Measurements from ENCODE around the gene CALM1.
A peak's percentile ranks its signal among the peaks of the same experiment; 100 is the strongest.

The CALM1 gene

GRCh38 chr14:90396341-90397339 is at the start of gene CALM1:
TSS of gene CALM1 (plus strand) at chr14:90397029. CDS start at chr14:90397231, 202 bp downstream.
- peak; percentile 69 for DNase-seq (ENCODE audit: extremely low read depth, low read depth)
- TF ChIP-seq, protein P1, sequence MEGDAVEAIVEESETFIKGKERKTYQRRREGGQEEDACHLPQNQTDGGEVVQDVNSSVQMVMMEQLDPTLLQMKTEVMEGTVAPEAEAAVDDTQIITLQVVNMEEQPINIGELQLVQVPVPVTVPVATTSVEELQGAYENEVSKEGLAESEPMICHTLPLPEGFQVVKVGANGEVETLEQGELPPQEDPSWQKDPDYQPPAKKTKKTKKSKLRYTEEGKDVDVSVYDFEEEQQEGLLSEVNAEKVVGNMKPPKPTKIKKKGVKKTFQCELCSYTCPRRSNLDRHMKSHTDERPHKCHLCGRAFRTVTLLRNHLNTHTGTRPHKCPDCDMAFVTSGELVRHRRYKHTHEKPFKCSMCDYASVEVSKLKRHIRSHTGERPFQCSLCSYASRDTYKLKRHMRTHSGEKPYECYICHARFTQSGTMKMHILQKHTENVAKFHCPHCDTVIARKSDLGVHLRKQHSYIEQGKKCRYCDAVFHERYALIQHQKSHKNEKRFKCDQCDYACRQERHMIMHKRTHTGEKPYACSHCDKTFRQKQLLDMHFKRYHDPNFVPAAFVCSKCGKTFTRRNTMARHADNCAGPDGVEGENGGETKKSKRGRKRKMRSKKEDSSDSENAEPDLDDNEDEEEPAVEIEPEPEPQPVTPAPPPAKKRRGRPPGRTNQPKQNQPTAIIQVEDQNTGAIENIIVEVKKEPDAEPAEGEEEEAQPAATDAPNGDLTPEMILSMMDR (IDR thresholded peaks at IDR 0.05; ENCODE audit: low read depth, low read length, missing control alignments): no peak
- peak within 1 kb of the TSS; percentile 84 for H3K4me3 ChIP-seq (replicated peaks; ENCODE audit: low read depth, low read length)

DNA sequence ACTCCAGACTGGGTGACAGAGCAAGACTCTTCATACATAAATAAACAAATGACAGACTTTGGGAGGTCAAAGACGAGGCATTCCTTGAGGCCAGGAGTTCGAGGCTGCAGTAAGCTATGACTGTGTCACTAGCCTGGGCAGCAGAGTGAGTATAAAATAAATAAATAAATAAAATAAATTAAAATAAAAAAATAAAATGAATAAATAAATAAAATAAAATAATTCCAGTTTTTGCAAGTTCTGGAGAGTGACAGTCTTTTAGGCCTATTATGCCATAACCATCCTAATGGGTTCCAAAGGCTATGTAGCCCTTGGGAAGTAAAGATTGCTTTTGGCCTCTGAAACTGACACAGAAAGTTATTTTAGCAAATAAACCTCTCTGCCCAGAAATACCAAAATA is 48.6 kb upstream of the CALM1 start:
- TF ChIP-seq, protein P1 (IDR thresholded peaks at IDR 0.05; ENCODE audit: low read depth, low read length, missing control alignments): no peak
- H3K4me3 ChIP-seq (replicated peaks; ENCODE audit: low read depth, low read length): no peak overlapping the region
- no peak for DNase-seq (ENCODE audit: extremely low read depth, low read depth)

DNA sequence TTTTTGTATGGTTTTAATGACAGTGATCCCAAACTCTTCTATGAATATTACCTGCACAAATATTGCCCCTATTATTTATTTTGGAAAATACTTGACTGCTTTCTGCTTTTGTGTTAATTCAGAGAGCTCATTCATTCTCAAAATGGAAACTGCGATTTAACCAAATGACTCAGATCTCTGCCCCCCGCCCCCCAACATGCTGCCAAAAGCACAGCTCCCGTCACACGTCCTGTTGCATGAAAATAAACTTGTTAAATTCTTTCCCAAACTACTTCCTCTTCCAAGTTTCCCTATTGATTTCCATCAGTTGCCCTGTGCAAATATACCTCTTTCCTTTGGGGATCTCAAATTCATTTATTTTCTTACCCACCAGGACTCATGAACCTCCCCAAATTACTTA is 47.1 kb upstream of the CALM1 start:
- no peak overlapping the region for H3K4me3 ChIP-seq (replicated peaks; ENCODE audit: low read depth, low read length)
- no peak for DNase-seq (ENCODE audit: extremely low read depth, low read depth)
- TF ChIP-seq, protein P1 (IDR thresholded peaks at IDR 0.05; ENCODE audit: low read depth, low read length, missing control alignments): no peak

GRCh38 chr14:90354551-90355298 is 42.1 kb upstream of the CALM1 start:
- TF ChIP-seq, protein P1 (IDR thresholded peaks at IDR 0.05; ENCODE audit: low read depth, low read length, missing control alignments): no peak
- no peak for DNase-seq (ENCODE audit: extremely low read depth, low read depth)
- H3K4me3 ChIP-seq (replicated peaks; ENCODE audit: low read depth, low read length): no peak overlapping the region

DNA sequence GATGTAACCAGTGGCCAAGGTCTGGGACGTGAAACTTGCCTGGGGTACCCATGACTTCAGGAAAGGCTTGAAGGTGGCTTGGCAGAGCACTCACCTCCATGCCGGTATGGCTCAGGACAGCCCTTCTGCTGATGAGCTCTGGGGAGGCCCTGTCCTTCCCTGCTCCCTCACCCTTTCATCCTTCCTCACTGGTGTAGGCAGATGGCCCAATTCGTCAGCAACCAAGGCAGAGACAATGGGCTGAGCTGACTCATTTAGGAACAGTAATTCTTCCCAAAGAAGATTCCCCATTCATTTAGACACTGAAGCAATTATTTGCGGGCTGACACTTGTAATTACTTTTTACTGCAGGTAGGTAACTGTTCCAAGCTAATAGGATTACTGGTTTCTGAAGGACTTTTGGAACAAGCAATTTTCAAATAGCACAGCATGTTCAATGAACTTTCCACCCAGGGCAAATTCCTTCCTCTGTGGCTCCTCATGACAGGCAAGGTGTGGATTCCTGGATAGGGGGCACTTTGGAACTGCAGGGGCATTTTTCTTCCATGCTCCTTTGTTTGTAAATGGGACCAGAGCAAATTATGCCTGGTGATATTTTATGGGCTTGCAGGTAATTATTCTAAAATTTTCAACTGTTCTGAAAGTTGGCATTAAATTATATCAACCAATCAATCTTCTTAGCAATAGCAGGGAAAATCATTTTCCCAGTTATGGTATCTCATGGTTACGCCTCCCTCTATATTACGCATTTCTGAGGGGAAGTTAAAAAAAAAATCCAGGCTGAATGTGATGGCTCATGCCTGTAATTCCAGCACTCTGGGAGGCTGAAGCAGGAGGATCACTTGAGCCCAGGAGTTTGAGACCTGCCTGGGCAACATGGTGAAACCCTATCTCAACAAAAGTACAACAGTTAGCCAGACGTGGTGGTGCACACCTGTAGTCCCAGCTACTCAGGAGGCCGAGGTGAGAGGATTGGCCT is 41.0 kb upstream of the CALM1 start:
- DNase-seq (ENCODE audit: extremely low read depth, low read depth): no peak
- TF ChIP-seq, protein P1 (IDR thresholded peaks at IDR 0.05; ENCODE audit: low read depth, low read length, missing control alignments): no peak
- H3K4me3 ChIP-seq (replicated peaks; ENCODE audit: low read depth, low read length): no peak overlapping the region

- DNase-seq (ENCODE audit: extremely low read depth, low read depth): no peak
- H3K4me3 ChIP-seq (replicated peaks; ENCODE audit: low read depth, low read length): no peak overlapping the region
- TF ChIP-seq, protein P1 (IDR thresholded peaks at IDR 0.05; ENCODE audit: low read depth, low read length, missing control alignments): no peak
These were observed 39.9 kb upstream of the CALM1 start for GRCh38 chr14:90356925-90357324.

Data from HFF-Myc (cell line).